ENCODE results near the gene CSRP1.
A peak's percentile ranks its signal among the peaks of the same experiment; 100 is the strongest.

The CSRP1 gene

DNA sequence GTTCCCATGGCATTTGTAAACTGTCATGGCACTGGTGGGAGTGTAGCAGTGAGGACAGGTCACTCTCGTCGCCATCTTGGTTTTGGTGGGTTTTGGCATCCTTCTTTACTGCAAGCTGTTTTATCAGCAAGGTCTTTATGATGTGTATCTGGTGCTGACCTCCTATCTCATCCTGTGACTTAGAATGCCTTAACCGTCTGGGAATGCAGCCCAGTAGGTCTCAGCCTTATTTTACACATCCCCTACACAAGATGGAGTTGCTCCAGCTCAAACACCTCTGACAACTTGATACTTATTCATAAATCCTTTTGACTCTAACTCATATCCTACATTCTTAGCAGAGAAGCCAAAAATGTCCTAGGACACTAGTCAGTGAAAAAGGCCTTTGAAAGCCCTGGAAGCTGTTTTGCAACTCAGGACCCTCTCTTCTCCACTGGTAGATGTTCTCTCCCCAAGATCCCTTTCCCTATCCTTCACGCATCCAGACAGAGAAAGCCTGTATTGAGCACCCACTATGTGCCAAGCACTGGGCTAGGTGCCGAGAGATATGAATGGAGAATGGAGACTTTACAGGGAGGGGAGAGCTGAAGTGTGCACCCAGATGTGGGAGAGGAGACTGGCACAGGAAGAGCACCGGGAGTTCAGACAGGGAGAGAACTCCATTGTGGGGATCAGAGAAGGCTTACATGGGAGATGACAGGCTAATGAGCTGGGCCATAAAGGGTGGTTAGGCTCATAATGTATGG is 6.7 kb upstream of the CSRP1 start:
- DNase-seq (ENCODE audit: low read depth): no peak

DNA sequence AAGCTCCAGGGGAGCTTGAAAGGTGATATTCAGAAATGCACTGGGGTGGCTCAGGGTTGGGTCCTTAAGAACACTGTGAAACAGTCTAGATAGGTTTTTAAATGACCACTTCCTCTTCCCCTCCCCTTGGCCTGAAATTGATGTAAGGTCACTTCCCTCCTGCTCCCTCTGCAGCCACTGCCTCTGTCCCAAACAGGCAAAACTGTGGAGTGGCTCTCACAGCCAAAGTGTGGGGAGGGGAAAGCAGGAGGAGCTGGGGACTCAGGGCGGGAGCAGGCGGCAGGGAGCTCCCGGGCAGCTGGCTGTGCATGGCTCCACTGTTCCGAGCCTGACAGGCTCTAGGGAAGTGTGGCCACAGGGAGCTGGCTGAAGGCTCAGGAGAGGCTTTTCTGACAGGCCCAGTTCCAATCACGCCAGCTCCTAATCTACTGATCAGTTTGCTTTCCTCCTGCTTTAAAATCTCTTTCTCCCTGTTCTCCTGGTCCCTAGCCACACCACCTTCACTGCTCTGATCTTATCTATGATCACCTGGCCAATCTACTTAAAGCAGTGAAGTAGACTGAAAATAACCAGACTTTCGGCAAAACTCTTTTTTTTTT is 5.1 kb upstream of the CSRP1 start:
- no peak for DNase-seq (ENCODE audit: low read depth)

DNA sequence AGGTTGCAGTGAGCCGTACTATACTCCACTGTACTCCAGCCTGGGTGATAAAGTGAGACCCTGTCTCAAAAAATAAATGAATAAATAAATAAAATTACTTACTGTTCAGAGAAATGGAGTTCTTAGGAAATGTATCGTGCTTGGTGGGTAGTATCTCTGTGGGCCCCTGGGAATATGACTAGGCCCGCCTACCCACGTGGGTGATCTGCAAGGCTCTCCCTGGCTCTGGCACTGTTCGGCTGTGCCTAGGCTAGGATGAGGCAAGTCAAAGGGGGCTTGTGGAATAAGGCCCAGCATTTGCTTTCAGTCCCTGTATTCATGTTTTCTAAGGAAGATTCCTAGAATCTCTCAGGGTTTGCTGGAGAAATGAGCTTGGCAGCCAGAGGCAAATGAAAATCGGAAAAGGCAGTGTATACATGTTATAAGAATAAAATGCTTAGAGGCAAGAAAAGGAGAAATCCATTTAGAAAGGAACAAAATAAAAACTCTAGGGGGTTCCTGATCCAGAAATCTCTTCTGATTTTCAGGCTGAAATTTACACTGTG is 4.5 kb upstream of the CSRP1 start:
- no peak for DNase-seq (ENCODE audit: low read depth)

DNA sequence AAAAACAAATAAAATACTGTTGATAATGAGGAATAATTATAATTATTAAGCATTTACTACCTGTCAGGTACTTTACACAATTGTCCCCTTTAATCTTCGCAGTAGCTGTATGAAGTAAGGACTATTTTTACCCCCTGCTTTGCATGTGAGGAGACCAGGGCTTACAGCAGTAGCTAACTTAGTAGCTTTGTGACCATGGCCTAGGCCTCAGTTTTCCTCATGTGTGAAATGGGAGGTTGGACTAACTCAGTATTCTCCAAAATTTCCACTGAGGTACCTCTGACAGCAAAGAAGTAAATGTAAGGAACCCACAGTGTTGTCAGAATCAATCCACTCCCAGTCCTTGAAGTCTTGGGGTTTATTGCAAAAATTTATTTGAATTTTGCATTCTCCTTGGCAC is 3.8 kb upstream of the CSRP1 start:
- no peak for DNase-seq (ENCODE audit: low read depth)

DNA sequence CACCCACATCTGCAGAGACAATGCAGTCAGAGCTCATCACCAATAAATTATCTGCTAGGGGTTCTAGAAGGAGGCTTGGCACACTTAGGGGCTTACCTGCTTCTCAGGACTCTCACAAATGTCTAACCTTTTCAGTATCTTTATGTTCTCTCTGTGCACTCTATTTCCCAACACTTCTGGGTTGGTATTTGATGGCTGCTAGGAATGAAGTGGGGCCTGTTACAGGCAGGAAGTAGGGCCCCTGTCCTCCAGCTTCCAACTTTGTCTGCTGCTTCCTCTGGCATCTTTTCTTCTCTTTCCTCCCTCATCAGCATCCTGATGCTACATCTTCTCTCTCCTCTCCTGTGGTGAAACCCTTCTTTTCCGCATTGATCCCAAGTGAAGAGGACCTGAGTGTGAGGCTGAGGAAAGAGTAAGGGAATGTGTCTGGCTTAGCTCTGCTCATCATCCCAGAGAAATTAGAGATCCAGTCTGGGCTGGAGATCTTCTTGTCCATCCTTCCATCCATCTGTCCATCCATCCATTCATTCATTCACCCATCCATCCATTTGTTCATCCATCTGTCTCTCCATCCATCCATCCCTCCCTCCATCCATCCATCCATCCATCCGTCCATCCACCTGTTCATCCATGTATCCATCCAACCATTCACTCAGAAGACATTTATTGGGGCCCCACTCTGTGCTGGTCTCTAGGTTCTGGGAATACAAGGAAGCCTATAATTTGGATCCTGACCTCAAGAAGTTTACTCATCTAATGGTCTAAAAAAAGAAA is 2.9 kb upstream of the CSRP1 start:
- DNase-seq (ENCODE audit: low read depth): peak; percentile 56

DNA sequence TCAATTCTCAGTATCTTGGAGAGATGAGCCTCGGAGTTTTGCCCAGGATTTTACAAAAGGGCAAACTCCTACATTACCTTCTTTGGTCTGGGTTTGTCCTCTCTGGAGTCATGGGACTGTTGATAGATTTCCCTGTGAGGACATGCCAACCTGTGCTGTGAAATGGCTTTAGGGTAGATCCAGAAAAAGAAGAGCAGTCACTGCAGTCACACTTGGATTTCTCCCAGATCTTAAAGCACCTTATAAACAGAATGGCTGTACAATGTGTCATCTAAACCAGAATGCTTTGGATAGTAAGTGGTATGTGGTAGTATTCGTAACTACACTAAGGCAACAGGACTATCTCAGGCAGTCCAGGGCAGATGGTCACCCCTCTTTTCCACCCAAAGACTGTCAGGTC is 1.9 kb upstream of the CSRP1 start:
- DNase-seq (ENCODE audit: low read depth): peak; percentile 91

DNA sequence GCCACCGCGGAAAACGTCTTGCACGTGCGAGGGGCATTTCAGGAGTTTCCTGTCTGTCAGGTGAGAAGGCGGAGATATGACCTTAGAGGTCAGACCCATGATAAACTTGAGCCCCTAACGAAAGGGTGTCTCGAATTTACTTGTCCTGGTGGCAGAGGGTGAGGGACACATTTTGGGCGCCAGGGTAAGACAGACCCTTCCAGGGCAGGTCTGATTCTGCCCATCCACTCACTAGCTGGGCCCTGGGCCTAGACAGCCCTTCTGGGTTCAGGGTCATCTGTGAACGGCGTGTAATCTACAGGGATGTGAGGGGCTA is 395 bp upstream of the CSRP1 start:
- no peak for DNase-seq (ENCODE audit: low read depth)

DNA sequence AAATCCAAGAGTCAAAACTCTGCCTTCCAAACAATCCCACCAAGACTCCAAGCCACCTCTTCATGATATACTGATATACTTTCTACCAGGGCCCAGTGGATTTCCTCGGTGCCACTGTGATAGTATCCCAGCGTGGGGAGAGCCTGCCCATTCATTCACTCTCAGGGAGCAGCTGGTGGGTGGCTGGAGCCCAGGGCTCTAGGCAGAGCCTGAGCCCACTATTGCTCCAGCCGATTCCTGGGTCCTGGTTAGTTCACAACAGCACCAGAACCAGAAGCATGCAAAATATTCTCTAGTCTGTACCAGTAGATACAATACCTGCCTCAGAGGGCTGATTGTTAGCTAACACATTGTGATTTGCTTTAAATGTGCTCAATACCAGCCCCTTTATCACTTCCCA is 831 bp downstream of the CSRP1 start:
- no peak for DNase-seq (ENCODE audit: low read depth)

DNA sequence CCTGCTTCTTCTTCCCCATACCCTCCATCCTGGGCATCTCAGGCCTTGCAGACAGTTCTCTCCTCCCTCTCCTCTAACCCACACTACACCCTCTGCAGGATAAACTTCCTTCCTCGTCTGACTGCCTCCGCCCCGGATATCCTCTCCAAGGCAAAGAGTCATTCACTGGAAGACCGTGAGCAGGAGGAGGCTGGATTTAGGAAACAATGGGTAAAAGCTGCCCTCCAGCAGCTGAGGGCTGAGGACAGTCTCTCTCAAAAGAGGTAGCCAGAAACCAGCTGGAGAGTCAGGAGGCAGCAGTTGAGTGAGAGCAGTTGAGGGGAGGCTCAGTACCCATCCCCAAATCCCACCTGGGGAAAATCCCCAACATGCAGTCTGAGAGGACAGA is 1.4 kb downstream of the CSRP1 start:
- peak; percentile 88 for DNase-seq (ENCODE audit: low read depth)

DNA sequence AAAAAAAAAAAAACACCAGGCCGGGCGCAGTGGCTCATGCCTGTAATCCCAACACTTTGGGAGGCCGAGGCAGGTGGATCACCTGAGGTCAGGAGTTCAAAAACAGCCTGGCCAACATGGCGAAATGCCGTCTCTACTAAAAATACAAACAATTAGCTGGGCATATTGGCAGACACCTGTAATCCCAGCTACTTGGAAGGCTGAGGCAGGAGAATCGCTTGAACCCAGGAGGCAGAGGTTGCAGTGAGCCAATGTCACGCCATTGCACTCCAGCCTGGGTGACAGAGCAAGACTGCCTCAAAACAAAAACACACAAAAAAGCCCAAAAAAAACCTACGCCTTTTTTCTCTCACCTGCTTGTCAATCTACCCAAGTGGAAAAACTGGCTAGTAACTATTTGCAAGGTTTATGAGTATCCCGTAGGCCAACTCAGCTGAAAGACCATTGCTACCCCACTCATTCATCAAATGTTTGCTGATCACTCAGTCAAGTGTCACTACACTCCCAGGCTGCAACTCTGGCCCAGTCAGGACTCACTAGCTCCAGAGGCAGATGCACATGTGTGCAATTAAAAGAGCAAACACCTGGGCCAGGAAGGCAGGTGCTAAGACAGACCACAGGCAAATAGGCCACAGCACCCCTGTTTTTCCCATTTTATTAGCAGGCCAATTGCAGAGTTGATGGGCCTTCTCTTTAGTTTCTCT is 2.0 kb downstream of the CSRP1 start:
- DNase-seq (ENCODE audit: low read depth): no peak

DNA sequence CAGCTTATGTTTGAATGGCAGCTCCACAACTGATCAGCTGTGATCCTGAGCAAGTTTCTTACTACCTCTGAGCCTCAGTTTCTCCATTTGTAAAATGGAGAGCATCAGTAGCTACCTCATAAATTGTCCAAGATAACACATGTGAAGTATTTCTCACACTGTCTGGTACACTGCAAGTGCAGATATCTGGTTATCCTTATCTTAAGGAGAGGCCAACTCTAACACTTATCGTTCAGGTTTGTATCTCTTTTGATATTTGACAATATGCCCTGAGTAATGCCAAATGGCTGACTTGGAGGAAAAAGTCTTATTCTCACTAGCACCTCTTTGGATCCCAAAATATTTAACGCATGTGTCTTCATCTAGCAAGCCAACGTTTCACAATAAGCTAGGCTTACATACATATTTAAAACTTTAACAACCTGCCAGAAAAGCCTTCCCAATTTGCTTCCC is 2.7 kb downstream of the CSRP1 start:
- DNase-seq (ENCODE audit: low read depth): peak; percentile 69

GRCh38 chr1:201503397-201504176 is 3.3 kb downstream of the CSRP1 start:
- peak; percentile 99 for DNase-seq (ENCODE audit: low read depth)

DNA sequence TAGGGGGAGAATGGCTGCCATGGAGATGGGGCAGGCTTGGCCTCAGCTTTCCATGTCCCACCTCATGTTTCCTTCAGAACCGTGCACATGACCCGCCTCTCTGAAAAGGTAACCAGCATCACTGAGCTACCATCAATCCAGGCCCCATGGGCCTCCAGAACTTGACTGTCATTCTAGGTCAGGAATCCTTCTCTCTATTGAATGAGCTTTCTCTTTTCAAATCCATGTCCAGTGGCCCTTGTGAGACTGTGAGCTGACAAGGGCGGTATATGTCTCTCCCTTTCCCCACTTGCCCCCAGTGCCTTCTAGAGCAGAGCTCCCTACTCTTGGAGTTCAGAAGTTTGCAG is 4.4 kb downstream of the CSRP1 start:
- no peak for DNase-seq (ENCODE audit: low read depth)

GRCh38 chr1:201501812-201502510 is 5.0 kb downstream of the CSRP1 start:
- DNase-seq (ENCODE audit: low read depth): no peak

DNA sequence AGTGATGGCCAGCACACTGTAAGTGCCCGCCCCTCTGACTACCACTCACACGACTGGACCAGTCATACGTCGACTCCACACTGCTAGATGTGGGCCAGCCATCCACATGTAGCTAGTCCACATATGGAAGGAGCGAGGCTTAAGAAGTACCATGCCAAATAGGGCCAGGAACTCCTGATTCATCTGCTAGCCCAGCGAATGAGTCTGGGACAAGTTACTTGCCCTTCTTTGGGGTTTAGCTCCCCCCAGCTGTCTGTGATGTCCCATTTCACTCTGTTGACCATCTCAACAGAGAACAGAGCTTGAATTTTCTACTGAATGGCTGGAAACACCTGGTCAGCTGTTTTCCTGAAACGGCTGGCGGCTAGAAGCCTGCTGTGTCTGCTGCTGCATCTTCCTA is 5.8 kb downstream of the CSRP1 start:
- DNase-seq (ENCODE audit: low read depth): peak; percentile 68

DNA sequence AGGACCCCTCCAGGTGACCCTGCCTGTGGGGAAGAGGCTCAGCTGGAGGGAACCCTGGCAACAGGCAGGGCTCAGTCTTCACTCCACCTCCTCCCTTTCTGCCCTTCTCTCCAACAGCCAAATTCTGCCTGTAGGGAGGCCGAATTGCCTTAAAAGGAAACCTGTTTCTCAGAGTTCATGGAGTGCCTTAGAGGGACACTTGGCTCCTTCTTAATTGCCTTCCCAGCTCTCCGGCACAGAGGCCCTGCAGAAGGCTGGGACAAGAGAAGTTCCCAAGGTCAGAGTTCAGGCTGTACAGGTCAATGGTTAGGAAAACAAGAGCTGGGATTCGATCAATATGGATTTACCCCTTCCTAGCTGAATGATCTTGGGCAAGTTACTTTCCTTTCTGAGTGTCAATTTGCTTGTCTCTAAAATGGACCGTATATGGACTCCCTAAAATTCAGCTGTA is 6.2 kb downstream of the CSRP1 start:
- DNase-seq (ENCODE audit: low read depth): peak; percentile 74

GRCh38 chr1:201499795-201500669 is 6.9 kb downstream of the CSRP1 start:
- no peak for DNase-seq (ENCODE audit: low read depth)

GRCh38 chr1:201499191-201499590 is 7.7 kb downstream of the CSRP1 start:
- DNase-seq (ENCODE audit: low read depth): no peak

- DNase-seq (ENCODE audit: low read depth): no peak
Measured at GRCh38 chr1:201498621-201499020, 8.3 kb downstream of the CSRP1 start.

DNA sequence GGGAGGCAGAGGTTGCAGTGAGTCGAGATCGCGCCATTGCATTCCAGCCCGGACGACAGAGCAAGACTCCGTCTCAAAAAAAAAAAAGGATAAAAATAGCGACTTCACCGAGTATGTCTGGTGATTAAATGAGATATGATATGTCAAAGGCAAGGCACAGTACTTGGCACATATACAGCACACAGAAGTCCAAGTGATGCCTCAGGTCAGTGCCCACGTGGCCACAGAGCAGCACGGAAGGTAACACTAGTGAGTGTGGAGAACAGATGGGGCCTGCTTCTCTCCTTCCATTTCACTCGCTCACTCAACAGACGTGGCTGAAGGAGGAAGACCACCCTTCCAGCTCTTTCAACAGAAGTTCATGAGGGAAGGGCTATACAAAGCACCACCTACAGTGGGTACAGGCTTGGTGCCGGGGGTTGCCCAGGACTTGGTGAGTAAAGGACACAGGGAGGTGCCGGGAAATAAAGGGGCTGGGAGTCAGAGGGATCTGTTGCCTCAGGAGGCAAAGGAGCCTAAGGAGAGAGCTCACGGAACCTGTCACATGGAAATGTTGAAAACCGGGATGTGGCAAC is 8.9 kb downstream of the CSRP1 start:
- no peak for DNase-seq (ENCODE audit: low read depth)

All from EH (cell line).